ENCODE data around the gene CCDC50. TPM values are rescaled to one million over a fixed set of nuclear protein-coding genes. Genes with fewer than 3 reads are reported as not detected.

Gene CCDC50
- total RNA-seq, 1 donor from 2014 or later = 48.4 TPM

DNA sequence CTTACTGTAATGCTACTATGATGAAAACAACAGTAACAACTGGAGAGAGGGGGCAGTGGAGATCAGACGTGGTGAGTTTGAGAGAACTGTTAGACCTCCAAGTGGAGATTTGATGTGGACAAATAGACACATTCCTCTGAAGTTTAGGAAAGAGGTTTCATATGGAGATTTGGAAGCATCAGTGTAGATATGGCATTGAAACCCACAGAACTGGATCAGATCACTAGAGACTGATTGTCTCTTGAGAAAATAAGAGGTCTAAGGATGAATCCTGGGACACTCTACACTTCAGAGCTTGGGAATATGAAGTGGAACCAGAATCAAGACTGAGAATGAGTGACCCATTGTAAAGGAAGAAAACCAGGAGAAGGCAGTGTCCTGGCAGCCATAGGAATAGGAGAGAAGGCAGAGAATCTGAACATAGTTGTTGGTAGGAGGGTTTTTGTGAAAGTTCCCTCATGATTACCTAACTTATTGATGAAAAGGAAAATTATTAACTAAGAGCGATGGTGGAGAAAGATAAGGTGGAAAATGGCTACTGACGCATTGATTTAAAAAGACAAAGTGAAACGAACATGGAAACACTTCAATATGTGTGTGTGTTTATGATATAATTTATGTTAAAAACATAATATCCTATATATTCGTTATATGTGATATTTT lies 102.1 kb downstream of the CCDC50 start:
- H3K9me3 Mint-ChIP-seq = no peaks in the 10 kb centered on the region
- no peak for DNase-seq (ENCODE audit: low read depth, low spot score)
- H3K27ac Mint-ChIP-seq (ENCODE audit: unreplicated experiment) = no peak overlapping the region
- no peaks in the 10 kb centered on the region for H3K36me3 Mint-ChIP-seq (ENCODE audit: low read depth)
- no peaks in the 10 kb centered on the region for H3K4me1 Mint-ChIP-seq
- TF ChIP-seq, protein P1, sequence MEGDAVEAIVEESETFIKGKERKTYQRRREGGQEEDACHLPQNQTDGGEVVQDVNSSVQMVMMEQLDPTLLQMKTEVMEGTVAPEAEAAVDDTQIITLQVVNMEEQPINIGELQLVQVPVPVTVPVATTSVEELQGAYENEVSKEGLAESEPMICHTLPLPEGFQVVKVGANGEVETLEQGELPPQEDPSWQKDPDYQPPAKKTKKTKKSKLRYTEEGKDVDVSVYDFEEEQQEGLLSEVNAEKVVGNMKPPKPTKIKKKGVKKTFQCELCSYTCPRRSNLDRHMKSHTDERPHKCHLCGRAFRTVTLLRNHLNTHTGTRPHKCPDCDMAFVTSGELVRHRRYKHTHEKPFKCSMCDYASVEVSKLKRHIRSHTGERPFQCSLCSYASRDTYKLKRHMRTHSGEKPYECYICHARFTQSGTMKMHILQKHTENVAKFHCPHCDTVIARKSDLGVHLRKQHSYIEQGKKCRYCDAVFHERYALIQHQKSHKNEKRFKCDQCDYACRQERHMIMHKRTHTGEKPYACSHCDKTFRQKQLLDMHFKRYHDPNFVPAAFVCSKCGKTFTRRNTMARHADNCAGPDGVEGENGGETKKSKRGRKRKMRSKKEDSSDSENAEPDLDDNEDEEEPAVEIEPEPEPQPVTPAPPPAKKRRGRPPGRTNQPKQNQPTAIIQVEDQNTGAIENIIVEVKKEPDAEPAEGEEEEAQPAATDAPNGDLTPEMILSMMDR (conservative IDR thresholded peaks at IDR 0.05) = no peak
- no peak overlapping the region for H3K4me3 Mint-ChIP-seq
- no peaks in the 10 kb centered on the region for H3K27me3 Mint-ChIP-seq (ENCODE audit: low read depth)

DNA sequence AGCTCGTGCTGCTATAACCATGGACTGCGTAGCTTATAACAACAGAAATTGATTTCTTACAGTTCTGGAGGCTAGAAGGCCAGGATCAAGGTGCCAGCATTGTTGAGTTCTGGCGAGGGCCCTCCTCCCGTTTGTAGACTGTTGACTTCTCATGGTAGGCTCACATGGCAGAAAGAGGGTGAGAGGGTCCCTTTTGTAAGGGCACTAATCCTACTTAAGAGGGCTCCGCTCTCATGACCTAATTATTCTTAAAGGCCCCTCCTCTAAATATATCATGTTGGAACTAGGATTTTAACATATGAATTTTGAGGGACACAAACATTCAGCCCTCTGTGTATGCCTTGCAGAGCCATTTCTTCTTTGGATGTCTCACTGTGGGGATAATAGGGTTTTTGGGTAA lies 103.0 kb downstream of the CCDC50 start:
- DNase-seq (ENCODE audit: low read depth, low spot score) = no peak
- Mint-ChIP-seq H3K36me3 (ENCODE audit: low read depth) (no peaks in the 10 kb centered on the region), H3K4me3 (no peak overlapping the region), H3K4me1 (no peaks in the 10 kb centered on the region), H3K27ac (ENCODE audit: unreplicated experiment) (no peak overlapping the region), H3K27me3 (ENCODE audit: low read depth) (no peaks in the 10 kb centered on the region), H3K9me3 (no peaks in the 10 kb centered on the region)
- TF ChIP-seq, protein P1 (conservative IDR thresholded peaks at IDR 0.05) = no peak

DNA sequence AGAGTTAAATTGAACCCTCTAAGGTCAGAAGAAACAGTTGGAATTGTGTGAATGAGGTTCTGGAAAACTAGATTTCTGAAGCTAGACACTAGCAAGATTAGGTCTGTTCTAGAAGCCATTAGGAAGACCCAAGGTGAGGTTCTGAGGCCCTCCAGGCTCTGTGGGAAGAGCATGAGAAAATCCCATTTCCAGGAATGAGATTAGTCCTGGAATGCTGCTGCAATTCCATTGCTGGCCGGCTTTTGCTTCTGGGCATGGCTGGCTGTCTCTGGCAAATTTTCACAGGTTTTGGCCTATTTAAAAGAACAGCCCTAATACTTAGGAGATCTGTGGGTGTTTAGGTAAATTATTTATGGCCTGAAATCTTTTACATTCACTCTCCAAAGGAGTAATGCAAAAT lies 104.8 kb downstream of the CCDC50 start:
- DNase-seq (ENCODE audit: low read depth, low spot score) = no peak
- Mint-ChIP-seq H3K4me1 (no peaks in the 10 kb centered on the region), H3K9me3 (no peaks in the 10 kb centered on the region), H3K4me3 (no peak overlapping the region), H3K27ac (ENCODE audit: unreplicated experiment) (no peak overlapping the region), H3K36me3 (ENCODE audit: low read depth) (no peaks in the 10 kb centered on the region), H3K27me3 (ENCODE audit: low read depth) (no peaks in the 10 kb centered on the region)
- TF ChIP-seq, protein P1 (conservative IDR thresholded peaks at IDR 0.05) = no peak

DNA sequence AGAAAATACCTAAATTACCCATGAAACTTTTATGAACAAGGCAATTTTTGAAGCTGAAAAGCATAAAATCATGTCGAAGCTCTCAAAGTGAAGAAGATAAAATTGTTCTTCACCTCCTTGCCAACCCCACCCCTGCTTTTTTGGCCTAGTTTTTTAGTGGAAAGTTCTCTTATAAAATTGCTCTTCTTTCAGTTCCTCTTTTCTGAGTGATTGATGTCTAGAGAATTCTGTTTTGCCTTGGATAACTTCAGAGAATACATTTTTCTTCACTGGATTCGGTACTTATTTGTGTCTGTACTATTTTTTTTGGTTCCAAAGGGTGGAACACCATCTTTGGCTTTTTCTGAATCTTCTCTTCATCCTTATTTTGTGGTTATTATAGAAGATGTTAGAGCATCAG lies 106.8 kb downstream of the CCDC50 start:
- no peaks in the 10 kb centered on the region for H3K4me1 Mint-ChIP-seq

DNA sequence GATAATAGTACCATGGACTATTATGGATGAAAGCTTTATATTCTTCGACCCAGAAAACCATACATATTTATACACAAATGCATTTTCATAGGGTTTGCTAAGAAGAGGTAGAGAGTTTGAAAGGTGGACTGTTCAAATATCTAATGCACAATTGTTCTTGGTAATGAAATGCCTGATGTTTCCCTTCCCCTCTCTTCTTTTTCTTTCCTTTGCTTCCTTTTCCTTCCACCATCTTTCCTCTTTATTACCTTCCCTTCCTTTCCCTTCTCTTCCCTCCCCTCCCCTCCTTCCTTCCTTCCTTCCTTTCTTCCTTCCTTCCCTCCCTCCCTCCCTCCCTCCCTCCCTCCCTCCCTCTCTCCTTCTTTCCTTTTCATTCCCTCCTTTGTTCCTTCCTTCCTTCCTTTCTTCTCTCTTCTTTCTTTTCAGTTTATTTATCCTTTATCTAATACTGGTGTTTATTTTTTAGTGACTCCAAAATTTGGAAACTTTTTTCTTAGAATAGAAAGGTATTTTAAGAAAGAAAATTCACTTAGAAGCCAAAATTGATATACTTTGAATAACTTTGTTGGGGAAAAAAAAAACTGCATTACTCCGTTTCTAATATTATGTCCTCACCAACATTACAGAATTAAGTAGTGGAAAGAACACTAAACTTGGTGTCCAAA lies 109.1 kb downstream of the CCDC50 start:
- no peaks in the 10 kb centered on the region for H3K36me3 Mint-ChIP-seq (ENCODE audit: low read depth)
- DNase-seq (ENCODE audit: low read depth, low spot score) = no peak
- no peaks in the 10 kb centered on the region for H3K9me3 Mint-ChIP-seq
- no peak overlapping the region for H3K27ac Mint-ChIP-seq (ENCODE audit: unreplicated experiment)
- H3K4me1 Mint-ChIP-seq = no peaks in the 10 kb centered on the region
- no peak overlapping the region for H3K4me3 Mint-ChIP-seq
- H3K27me3 Mint-ChIP-seq (ENCODE audit: low read depth) = no peaks in the 10 kb centered on the region
- TF ChIP-seq, protein P1 (conservative IDR thresholded peaks at IDR 0.05) = no peak

More for the DNA sequence above, 106.8 kb downstream of the CCDC50 start:
- TF ChIP-seq, protein P1 (conservative IDR thresholded peaks at IDR 0.05) = no peak
- no peaks in the 10 kb centered on the region for H3K9me3 Mint-ChIP-seq
- no peaks in the 10 kb centered on the region for H3K36me3 Mint-ChIP-seq (ENCODE audit: low read depth)
- H3K27ac Mint-ChIP-seq (ENCODE audit: unreplicated experiment) = no peak overlapping the region
- H3K4me3 Mint-ChIP-seq = no peak overlapping the region
- no peak for DNase-seq (ENCODE audit: low read depth, low spot score)
- no peaks in the 10 kb centered on the region for H3K27me3 Mint-ChIP-seq (ENCODE audit: low read depth)

Measured in neural crest cell (in vitro differentiated cells).